G401.6 (cell line): ENCODE results near the gene PRUNE2.
"Not testable (repeated sequence)": the region's sequence is repeated elsewhere in the genome, so short reads cannot be mapped to it uniquely, and the experiment has no call there.

Experiments
- FAIRE-seq: peaks from 2 replicates; lab custom pipeline; 2012; peaks lifted over from hg19 to GRCh38; lab: Jason Lieb, UNC

PRUNE2 gene

DNA sequence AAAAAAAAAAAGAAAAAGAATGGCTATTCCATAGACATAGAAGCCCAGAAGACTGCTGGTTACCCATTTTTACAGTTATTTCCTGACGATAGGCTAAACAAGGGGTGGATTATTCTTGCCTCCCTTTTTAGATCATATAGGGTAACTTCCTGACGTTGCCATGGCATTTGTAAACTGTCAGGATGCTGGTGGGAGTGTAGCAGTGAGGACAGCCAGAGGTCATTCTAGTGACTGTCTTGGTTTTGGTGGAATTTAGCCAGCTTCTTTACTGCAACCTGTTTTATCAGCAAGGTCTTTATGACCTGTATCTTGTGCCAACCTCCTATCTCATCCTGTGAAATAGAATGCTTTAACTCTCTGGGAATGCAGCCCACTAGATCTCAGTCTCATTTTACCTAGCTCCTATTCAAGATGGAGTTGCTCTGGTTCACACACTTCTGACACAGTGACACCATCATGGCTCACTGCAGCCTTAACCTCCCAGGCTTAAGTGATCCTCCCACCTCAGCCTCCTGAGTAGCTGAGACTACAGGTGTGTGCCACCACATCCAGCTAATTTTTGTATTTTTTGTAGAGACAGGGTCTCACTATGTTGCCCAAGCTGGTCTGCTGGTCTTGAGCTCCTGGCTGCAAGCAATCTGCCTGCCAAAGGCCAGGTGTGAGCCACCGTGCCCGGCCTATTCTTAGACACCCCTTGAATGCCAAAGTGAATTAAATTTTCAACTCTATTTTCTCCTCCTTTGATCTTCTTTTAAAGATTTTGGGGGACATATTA is 311.8 kb downstream of the PRUNE2 start:
- not testable (repeated sequence) for FAIRE-seq

- no peak for FAIRE-seq
Observed at GRCh38 chr9:76592974-76593347, 313.0 kb downstream of the PRUNE2 start.

- FAIRE-seq: no peak
Observed at GRCh38 chr9:76592091-76592973, 313.6 kb downstream of the PRUNE2 start.

DNA sequence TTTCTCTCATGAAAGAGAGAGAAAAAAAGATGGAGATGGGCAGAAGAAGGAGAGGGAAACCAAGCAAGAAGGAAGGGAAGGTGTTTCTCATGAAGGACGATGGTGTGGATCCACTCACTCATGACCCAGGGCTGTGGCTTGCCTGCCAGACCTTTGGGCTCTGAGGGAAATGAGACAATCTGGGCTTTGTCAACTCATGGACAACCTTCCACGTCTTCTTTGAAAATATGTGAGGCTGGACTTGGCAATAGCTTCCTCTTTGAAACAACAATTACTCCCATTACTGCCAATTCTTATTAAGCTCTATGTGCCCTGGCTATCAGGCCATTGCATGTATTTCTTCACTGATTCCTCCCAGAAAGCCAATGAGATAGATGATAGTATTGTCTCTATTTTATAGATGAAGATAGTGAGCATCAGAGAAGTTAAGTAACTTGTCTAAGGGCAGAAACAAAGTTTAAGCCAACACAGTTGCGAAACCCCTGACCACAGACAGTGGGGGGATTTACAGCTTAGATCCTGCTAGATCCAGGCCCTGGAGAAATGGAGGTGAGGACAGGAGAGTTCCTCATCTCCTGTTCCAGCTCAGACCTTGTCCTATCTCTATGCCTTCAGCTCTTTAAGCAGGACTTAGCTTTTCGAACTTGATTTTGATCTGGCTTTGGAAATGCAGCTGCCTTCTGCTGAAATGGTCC is 314.5 kb downstream of the PRUNE2 start:
- no peak for FAIRE-seq

DNA sequence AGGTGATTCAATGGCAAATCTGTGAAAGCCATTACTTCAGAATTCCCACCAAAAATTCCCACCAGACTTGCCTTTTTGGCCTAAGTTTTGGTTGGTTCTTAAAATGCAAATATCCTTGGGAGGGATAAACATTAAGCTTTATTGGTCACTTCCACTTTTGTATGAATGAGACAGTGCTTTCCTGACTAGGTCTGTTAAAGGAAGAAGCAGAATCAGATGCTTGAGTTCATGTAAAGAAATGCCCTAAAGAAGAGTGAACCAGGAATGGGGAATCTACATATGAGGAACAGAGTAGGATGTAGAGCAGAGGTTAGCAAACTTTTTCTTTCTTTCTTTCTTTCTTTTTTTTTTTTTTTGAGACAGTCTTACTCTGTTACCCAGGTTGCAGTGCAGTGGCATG is 317.6 kb downstream of the PRUNE2 start:
- no peak for FAIRE-seq

GRCh38 chr9:76586390-76587314 is 319.3 kb downstream of the PRUNE2 start:
- FAIRE-seq: no peak

GRCh38 chr9:76585487-76586389 is 320.2 kb downstream of the PRUNE2 start:
- no peak for FAIRE-seq

DNA sequence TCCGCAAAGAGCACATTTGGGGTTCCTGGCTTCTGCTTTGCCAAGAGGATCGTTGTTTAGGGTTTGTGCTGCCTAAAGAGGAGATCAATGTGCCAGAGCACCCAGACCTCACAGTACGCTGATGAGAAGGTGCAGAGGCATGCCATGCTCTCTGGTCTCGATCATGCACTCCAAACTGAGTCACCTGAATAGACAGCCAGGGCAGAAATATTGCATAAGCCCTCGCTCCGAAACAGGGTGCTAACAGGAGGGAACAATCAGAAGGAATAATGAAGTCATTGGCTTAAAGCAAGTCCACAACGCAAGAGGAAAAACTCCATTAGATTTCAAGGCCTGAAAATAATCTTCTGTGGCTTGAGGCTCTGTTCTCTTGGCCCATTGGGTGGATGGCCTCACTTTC is 322.7 kb downstream of the PRUNE2 start:
- FAIRE-seq: no peak

DNA sequence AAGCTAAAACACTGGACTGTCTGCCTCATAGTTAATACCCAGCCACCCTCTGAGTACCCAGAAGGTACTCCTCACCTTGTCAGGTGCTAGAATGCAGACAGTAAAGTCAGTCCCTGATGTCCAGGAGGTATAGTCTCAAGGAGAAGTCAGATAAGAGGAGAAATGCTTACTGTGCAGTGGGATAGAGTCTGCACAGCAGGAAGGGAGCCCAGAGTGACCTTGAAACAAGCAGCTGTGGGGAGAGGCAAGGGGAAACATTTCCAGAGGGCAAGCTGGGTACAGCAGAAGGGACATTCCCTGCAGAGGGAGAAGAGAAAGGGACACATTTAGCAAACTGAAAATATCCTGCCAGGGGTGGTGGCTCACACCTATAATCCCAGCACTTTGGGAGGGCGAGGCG is 324.2 kb downstream of the PRUNE2 start:
- FAIRE-seq: no peak

GRCh38 chr9:76580820-76581219 is 325.1 kb downstream of the PRUNE2 start:
- FAIRE-seq: no peak

DNA sequence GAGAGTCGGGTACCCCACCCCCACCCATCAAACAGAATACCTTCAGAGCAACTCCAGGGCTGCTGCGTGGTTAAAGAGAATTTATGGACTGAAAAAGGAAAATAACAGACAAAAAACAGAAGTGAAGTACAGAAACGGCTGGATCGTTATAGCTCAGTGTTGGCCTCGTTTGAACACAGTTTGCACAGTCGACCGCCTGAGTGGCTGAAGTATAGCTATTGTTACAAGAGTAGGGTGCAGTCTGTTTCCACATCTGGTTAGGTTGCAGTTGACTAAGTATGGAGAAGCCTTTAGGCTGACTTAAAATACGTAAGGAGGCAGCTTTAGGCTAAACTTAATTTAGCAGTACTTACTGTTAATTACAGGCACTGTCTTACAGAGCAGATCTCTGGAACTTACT is 325.7 kb downstream of the PRUNE2 start:
- FAIRE-seq: no peak

DNA sequence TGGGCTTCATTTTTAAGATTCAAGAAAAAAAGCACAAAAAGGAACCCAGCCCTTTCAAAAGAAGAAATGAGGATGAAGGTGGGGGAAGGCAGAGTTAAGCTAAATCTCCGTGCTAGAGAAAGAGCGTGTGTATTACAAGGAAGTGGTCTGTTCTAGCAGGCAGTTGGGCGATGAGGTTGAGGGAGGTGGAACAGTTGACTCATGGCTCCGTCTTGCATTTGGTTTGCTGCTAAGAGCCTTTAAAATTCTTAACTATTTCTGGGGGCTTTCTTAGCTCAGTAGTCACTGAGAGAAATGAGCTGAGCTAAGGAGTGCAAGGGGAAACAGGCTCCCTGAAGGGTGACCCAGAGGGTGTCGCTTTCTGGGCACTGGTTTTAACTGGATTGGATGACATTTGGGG is 329.6 kb downstream of the PRUNE2 start:
- FAIRE-seq: no peak

DNA sequence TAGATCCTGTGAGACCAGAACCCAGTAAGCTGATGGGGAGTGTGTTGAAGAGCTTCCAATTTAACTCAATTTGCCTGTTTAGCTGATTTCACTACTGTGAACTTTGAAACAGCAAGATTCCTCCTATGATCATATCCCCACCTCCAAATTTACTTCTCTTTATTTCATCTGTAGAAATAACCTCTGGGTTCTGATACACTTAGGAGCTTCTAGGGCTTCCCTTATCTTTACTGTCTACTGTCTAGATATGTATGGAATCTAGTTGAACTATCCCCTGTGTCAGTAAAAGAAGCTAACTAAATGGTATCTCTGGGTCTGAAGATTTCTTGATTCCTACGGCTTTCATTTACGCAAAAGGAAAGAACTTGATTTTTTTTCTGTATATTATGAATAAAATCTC is 330.2 kb downstream of the PRUNE2 start:
- FAIRE-seq: no peak

GRCh38 chr9:76573905-76574760 is 331.8 kb downstream of the PRUNE2 start:
- FAIRE-seq: no peak

DNA sequence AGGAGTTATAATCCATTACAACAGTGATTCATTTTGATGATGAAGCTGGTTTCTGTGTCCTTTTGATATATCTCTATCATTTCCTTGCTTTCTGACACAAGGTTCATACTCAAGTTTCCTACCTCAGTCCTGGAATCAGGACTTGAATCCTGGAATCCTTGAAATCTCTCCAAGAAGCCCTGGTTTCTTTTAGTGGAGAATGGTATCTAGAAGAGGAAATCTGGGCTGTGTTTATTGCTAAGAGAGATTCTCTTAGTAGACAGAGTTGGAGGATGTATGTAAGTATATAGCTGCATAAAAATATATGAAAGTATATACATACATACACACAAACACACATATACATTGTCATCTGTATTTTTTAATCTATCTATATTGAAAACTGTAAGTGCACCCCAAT is 332.5 kb downstream of the PRUNE2 start:
- no peak for FAIRE-seq

DNA sequence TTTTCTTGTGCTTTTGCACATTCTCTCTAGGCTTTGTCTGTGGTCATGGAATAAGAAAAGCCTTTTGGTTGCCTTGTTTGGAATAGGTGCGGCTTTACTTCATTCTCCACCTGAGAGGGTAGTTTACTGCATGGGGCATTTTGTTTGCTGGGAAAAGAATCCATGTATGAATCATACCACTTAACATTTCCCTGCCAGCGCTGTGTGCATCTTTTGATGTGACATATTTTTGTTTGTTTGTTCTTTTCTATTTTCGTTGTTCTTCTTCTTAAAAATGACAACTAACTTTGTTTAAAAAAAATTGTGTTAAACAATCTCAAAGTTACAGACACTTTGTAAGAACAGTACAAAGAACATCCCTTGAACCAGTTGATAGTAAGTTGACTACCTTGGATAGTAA is 333.8 kb downstream of the PRUNE2 start:
- no peak for FAIRE-seq

- no peak for FAIRE-seq
Observed at GRCh38 chr9:76571743-76572146, 334.2 kb downstream of the PRUNE2 start.

- no peak for FAIRE-seq
Observed at GRCh38 chr9:76571288-76571687, 334.6 kb downstream of the PRUNE2 start.

DNA sequence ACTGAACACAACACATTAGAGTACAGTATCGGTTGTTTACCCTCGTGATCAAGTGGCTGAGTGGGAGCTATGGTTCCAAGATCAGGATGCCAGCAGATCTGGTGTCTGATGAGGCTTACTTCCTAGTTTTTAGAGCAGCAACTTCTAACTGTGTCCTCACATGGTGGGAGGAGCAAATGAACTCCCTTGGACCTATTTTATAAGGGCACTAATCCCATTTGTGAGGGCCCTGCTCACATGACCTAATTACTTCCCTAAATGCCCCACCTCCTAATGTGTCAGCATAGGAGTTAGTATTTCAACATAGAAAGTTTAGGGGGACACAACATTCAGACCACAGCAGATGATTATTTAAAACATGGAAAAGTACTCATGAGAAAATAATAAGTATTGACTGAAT is 335.1 kb downstream of the PRUNE2 start:
- FAIRE-seq: no peak

- FAIRE-seq: no peak
Observed at GRCh38 chr9:76567086-76567485, 338.8 kb downstream of the PRUNE2 start.
